Liver (tissue), 9 donors: ENCODE measurements around the gene EFNA2. TPM values are rescaled to one million over a fixed set of nuclear protein-coding genes. Genes with fewer than 3 reads are reported as not detected.

ENCODE experiments used
- DNase-seq: peaks from one replicate; pipeline ENCODE4 v3.0.0-alpha.2; 2017; ENCODE audit warnings: low spot score
- H3K27ac ChIP-seq, 2 donors: one replicate each; pipeline ENCODE4 v1.7.0; 2013; ENCODE audit warnings: inconsistent platforms in 2 of 2, low read length in 2 of 2, control low read depth in 1 of 2, low read depth in 1 of 2, mild to moderate bottlenecking in 1 of 2
- H3K27me3 ChIP-seq, 4 donors: one replicate each; pipeline versions ENCODE4 v1.6.1 to v1.7.0; 2013; ENCODE audit warnings: low read length in 3 of 4, inconsistent platforms in 1 of 4, mild to moderate bottlenecking in 1 of 4, moderate library complexity in 1 of 4; ENCODE audit not compliant: control insufficient read depth in 4 of 4, insufficient read depth in 4 of 4
- H3K36me3 ChIP-seq, 4 donors: one replicate each; pipeline versions ENCODE4 v1.6.1 to v1.7.0; 2013; ENCODE audit warnings: low read length in 3 of 4, mild to moderate bottlenecking in 3 of 4, low read depth in 1 of 4, moderate library complexity in 1 of 4; ENCODE audit not compliant: control insufficient read depth in 4 of 4, insufficient read depth in 3 of 4
- H3K4me1 ChIP-seq, 4 donors: one replicate each; pipeline versions ENCODE4 v1.6.1 to v1.7.0; 2013; ENCODE audit warnings: low read length in 3 of 4, mild to moderate bottlenecking in 3 of 4, moderate library complexity in 1 of 4; ENCODE audit not compliant: control insufficient read depth in 4 of 4, insufficient read depth in 4 of 4
- H3K4me3 ChIP-seq, 3 donors: one replicate each; pipeline versions ENCODE4 v1.6.1 to v1.7.0; 2013; ENCODE audit warnings: low read length in 3 of 3, control low read depth in 1 of 3, low read depth in 1 of 3, mild to moderate bottlenecking in 1 of 3
- H3K9ac ChIP-seq, 2 donors: one replicate each; pipeline ENCODE4 v1.7.0; 2013; ENCODE audit warnings: low read length in 2 of 2, mild to moderate bottlenecking in 2 of 2, moderate library complexity in 2 of 2, control low read depth in 1 of 2, low read depth in 1 of 2
- H3K9me3 ChIP-seq, 4 donors: one replicate each; pipeline versions ENCODE4 v1.6.1 to v1.7.0; 2013; ENCODE audit warnings: low read length in 3 of 4; ENCODE audit not compliant: control insufficient read depth in 4 of 4
- ATF3 ChIP-seq: IDR thresholded peaks from 2 replicates; pipeline ENCODE4 v1.6.1; 2016; ENCODE audit warnings: antibody characterized with exemption
- FOXA1 ChIP-seq: IDR thresholded peaks from 2 replicates; pipeline ENCODE4 v1.6.1; 2016; ENCODE audit warnings: antibody characterized with exemption
- FOXA2 ChIP-seq: IDR thresholded peaks from 2 replicates; pipeline ENCODE4 v1.6.1; 2016; ENCODE audit warnings: antibody characterized with exemption
- GABPA ChIP-seq, 2 donors: IDR thresholded peaks in 1 of 2; conservative IDR thresholded peaks in 1 of 2; 2 replicates each; pipeline ENCODE4 v1.6.1; 2016; ENCODE audit warnings: antibody characterized with exemption in 2 of 2, mild to moderate bottlenecking in 1 of 2, moderate library complexity in 1 of 2
- HNF4A ChIP-seq, 2 donors: conservative IDR thresholded peaks; 2 replicates each; pipeline ENCODE4 v1.6.1; 2016; ENCODE audit warnings: antibody characterized with exemption in 2 of 2, mild to moderate bottlenecking in 2 of 2
- HNF4G ChIP-seq: IDR thresholded peaks from 2 replicates; pipeline ENCODE4 v1.6.1; 2016; ENCODE audit warnings: antibody characterized with exemption
- JUND ChIP-seq, 2 donors: IDR thresholded peaks; 2 replicates each; pipeline ENCODE4 v1.6.1; 2016; ENCODE audit warnings: antibody characterized with exemption in 2 of 2
- NR2F2 ChIP-seq: IDR thresholded peaks from 2 replicates; pipeline ENCODE4 v1.6.1; 2016; ENCODE audit warnings: antibody characterized with exemption
- RAD21 ChIP-seq, 2 donors: IDR thresholded peaks; 2 replicates each; pipeline ENCODE4 v1.6.1; 2016; ENCODE audit warnings: antibody characterized with exemption in 2 of 2, mild to moderate bottlenecking in 2 of 2
- TAF1 ChIP-seq: conservative IDR thresholded peaks from 2 replicates; pipeline ENCODE4 v1.6.1; 2016; ENCODE audit warnings: antibody characterized with exemption, mild to moderate bottlenecking
- YY1 ChIP-seq: IDR thresholded peaks from 2 replicates; pipeline ENCODE4 v1.6.1; 2016; ENCODE audit warnings: antibody characterized with exemption, mild to moderate bottlenecking
- WGBS: extraction: QIAGEN DNeasy Blood & Tissue Kit; methylation state at CpG from one replicate; pipeline ENCODE4 v1.1.7; 2013; 5-methylcytosine and 5-hydroxymethylcytosine counted together
- polyA plus RNA-seq, 2 donors: library from polyadenylated mRNA; stranded (reverse) in 1 of 2; unstranded in 1 of 2; fragments of 200-250 nt in 1 of 2; fragments of >200 nt in 1 of 2; fragmentation: Nextera tagmentation in 1 of 2; extraction: Ambion mirVana in 1 of 2; gene quantifications; one replicate each; pipeline versions ENCODE4 v1.2.1 to v1.2.3, GENCODE V29; 2013 to 2015
- total RNA-seq, 2 donors: library from RNA; depleted of rRNA; stranded (reverse); fragments of >200 nt; gene quantifications; one replicate each; pipeline ENCODE4 v1.2.3, GENCODE V29; 2014
- TF ChIP-seq, protein P1 (sequence below): IDR thresholded peaks from 2 replicates; pipeline ENCODE4 v1.6.1; 2016; ENCODE audit warnings: antibody characterized with exemption, mild to moderate bottlenecking
- TF ChIP-seq, protein P2 (sequence below): IDR thresholded peaks from 2 replicates; pipeline ENCODE4 v1.6.1; 2016; ENCODE audit warnings: antibody characterized with exemption
- donor health status: healthy.
- donor health status: healthy.
- donor health status: healthy.
- donor health status: healthy.
- donor health status: healthy.

EFNA2 gene
- total and polyA plus RNA-seq, 4 donors = 0.98 to 9.8 (median 4.3) TPM

GRCh38 chr19:1349211-1349610, 63.5 kb downstream of the EFNA2 start:
- Histone ChIP-seq H3K27ac (no peak overlapping the region), H3K9ac (no peak overlapping the region), H3K9me3 (no peaks in the 10 kb centered on the region), H3K36me3 (no peaks in the 10 kb centered on the region), H3K4me3 (no peak overlapping the region), H3K4me1 (peaks cover 0 to 5% (median 1%) of the 10 kb centered on the region in 4 donors), H3K27me3 (no peaks in the 10 kb centered on the region)
- TF ChIP-seq JUND (IDR thresholded peaks at IDR 0.05) (no peak), NR2F2 (no peak), FOXA2 (no peak), ATF3 (no peak), FOXA1 (no peak), HNF4A (conservative IDR thresholded peaks at IDR 0.05) (no peak), HNF4G (no peak)
- TF ChIP-seq, protein P1, sequence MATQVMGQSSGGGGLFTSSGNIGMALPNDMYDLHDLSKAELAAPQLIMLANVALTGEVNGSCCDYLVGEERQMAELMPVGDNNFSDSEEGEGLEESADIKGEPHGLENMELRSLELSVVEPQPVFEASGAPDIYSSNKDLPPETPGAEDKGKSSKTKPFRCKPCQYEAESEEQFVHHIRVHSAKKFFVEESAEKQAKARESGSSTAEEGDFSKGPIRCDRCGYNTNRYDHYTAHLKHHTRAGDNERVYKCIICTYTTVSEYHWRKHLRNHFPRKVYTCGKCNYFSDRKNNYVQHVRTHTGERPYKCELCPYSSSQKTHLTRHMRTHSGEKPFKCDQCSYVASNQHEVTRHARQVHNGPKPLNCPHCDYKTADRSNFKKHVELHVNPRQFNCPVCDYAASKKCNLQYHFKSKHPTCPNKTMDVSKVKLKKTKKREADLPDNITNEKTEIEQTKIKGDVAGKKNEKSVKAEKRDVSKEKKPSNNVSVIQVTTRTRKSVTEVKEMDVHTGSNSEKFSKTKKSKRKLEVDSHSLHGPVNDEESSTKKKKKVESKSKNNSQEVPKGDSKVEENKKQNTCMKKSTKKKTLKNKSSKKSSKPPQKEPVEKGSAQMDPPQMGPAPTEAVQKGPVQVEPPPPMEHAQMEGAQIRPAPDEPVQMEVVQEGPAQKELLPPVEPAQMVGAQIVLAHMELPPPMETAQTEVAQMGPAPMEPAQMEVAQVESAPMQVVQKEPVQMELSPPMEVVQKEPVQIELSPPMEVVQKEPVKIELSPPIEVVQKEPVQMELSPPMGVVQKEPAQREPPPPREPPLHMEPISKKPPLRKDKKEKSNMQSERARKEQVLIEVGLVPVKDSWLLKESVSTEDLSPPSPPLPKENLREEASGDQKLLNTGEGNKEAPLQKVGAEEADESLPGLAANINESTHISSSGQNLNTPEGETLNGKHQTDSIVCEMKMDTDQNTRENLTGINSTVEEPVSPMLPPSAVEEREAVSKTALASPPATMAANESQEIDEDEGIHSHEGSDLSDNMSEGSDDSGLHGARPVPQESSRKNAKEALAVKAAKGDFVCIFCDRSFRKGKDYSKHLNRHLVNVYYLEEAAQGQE = no peak
- TF ChIP-seq, protein P2, sequence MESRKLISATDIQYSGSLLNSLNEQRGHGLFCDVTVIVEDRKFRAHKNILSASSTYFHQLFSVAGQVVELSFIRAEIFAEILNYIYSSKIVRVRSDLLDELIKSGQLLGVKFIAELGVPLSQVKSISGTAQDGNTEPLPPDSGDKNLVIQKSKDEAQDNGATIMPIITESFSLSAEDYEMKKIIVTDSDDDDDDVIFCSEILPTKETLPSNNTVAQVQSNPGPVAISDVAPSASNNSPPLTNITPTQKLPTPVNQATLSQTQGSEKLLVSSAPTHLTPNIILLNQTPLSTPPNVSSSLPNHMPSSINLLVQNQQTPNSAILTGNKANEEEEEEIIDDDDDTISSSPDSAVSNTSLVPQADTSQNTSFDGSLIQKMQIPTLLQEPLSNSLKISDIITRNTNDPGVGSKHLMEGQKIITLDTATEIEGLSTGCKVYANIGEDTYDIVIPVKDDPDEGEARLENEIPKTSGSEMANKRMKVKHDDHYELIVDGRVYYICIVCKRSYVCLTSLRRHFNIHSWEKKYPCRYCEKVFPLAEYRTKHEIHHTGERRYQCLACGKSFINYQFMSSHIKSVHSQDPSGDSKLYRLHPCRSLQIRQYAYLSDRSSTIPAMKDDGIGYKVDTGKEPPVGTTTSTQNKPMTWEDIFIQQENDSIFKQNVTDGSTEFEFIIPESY = no peak
- 92% methylated on average over 18 of the region's 18 CpGs for WGBS
- DNase-seq = no peak

- Histone ChIP-seq H3K27me3 (no peaks in the 10 kb centered on the region), H3K4me3 (no peak overlapping the region), H3K27ac (no peak overlapping the region), H3K9me3 (no peaks in the 10 kb centered on the region), H3K36me3 (no peaks in the 10 kb centered on the region), H3K4me1 (peaks cover 4 to 14% (median 6%) of the 10 kb centered on the region in 4 donors), H3K9ac (no peak overlapping the region)
- WGBS = 57% methylated on average over 5 of the region's 5 CpGs
- no peak for TF ChIP-seq JUND (IDR thresholded peaks at IDR 0.05)
- no peak for TF ChIP-seq FOXA2
- TF ChIP-seq GABPA (IDR thresholded peaks at IDR 0.05 in 1 of 2, conservative IDR thresholded peaks at IDR 0.05 in 1 of 2) = no peak
- TF ChIP-seq RAD21 (IDR thresholded peaks at IDR 0.05) = no peak
- TF ChIP-seq, protein P2 = no peak
- no peak for TF ChIP-seq HNF4A (conservative IDR thresholded peaks at IDR 0.05)
- TF ChIP-seq, protein P1 = no peak
- TF ChIP-seq YY1 = no peak
- no peak for TF ChIP-seq TAF1
- TF ChIP-seq FOXA1 = no peak
- no peak for TF ChIP-seq HNF4G
- DNase-seq = no peak
Measured at GRCh38 chr19:1350867-1351266, 65.2 kb downstream of the EFNA2 start.
